ENCODE results near the gene PTPRZ1.

Gene PTPRZ1

GRCh38 chr7:122035876-122036275, 162.9 kb downstream of the PTPRZ1 start:
- no peaks in the 10 kb centered on the region for H3K36me3 ChIP-seq (ENCODE audit: control insufficient read depth, insufficient read depth, low read length)
- H3K4me3 ChIP-seq (replicated peaks; ENCODE audit: low read depth, low read length), result no peak overlapping the region
- H3K27me3 ChIP-seq (replicated peaks; ENCODE audit: control insufficient read depth, insufficient read depth, low read length), result no peaks in the 10 kb centered on the region
- DNase-seq (ENCODE audit: extremely low read depth, insufficient read length), result no peak
- TF ChIP-seq CTCF (IDR thresholded peaks at IDR 0.05; ENCODE audit: insufficient read depth, low read length, poor library complexity, severe bottlenecking), result no peak

GRCh38 chr7:122038134-122038533, 165.2 kb downstream of the PTPRZ1 start:
- TF ChIP-seq CTCF (IDR thresholded peaks at IDR 0.05; ENCODE audit: insufficient read depth, low read length, poor library complexity, severe bottlenecking), result no peak
- H3K36me3 ChIP-seq (ENCODE audit: control insufficient read depth, insufficient read depth, low read length), result no peaks in the 10 kb centered on the region
- H3K4me3 ChIP-seq (replicated peaks; ENCODE audit: low read depth, low read length), result no peak overlapping the region
- no peak for DNase-seq (ENCODE audit: extremely low read depth, insufficient read length)
- H3K27me3 ChIP-seq (replicated peaks; ENCODE audit: control insufficient read depth, insufficient read depth, low read length), result no peaks in the 10 kb centered on the region

- H3K27me3 ChIP-seq (replicated peaks; ENCODE audit: control insufficient read depth, insufficient read depth, low read length), result no peaks in the 10 kb centered on the region
- H3K4me3 ChIP-seq (replicated peaks; ENCODE audit: low read depth, low read length), result no peak overlapping the region
- no peak for TF ChIP-seq CTCF (IDR thresholded peaks at IDR 0.05; ENCODE audit: insufficient read depth, low read length, poor library complexity, severe bottlenecking)
- DNase-seq (ENCODE audit: extremely low read depth, insufficient read length), result no peak
- H3K36me3 ChIP-seq (ENCODE audit: control insufficient read depth, insufficient read depth, low read length), result no peaks in the 10 kb centered on the region
Measured at GRCh38 chr7:122038904-122039303, 165.9 kb downstream of the PTPRZ1 start.

GRCh38 chr7:122040147-122040546, 167.2 kb downstream of the PTPRZ1 start:
- Histone ChIP-seq H3K4me3 (replicated peaks; ENCODE audit: low read depth, low read length) (no peak overlapping the region), H3K27me3 (replicated peaks; ENCODE audit: control insufficient read depth, insufficient read depth, low read length) (no peaks in the 10 kb centered on the region), H3K36me3 (ENCODE audit: control insufficient read depth, insufficient read depth, low read length) (no peaks in the 10 kb centered on the region)
- DNase-seq (ENCODE audit: extremely low read depth, insufficient read length), result no peak
- TF ChIP-seq CTCF (IDR thresholded peaks at IDR 0.05; ENCODE audit: insufficient read depth, low read length, poor library complexity, severe bottlenecking), result no peak

GRCh38 chr7:122046402-122046801, 173.4 kb downstream of the PTPRZ1 start:
- no peaks in the 10 kb centered on the region for H3K27me3 ChIP-seq (replicated peaks; ENCODE audit: control insufficient read depth, insufficient read depth, low read length)

More at GRCh38 chr7:122046402-122046801, 173.4 kb downstream of the PTPRZ1 start:
- TF ChIP-seq CTCF (IDR thresholded peaks at IDR 0.05; ENCODE audit: insufficient read depth, low read length, poor library complexity, severe bottlenecking), result no peak
- H3K4me3 ChIP-seq (replicated peaks; ENCODE audit: low read depth, low read length), result no peak overlapping the region
- no peak for DNase-seq (ENCODE audit: extremely low read depth, insufficient read length)
- no peaks in the 10 kb centered on the region for H3K36me3 ChIP-seq (ENCODE audit: control insufficient read depth, insufficient read depth, low read length)
